GM18868 (cell line): ENCODE measurements around the gene CDC42BPA.
A peak's percentile ranks its signal among the peaks of the same experiment; 100 is the strongest.
"Not testable (repeated sequence)": the region's sequence is repeated elsewhere in the genome, so short reads cannot be mapped to it uniquely, and the experiment has no call there.

Source experiments
- ATAC-seq: cut with Tn5 transposase; IDR thresholded peaks from one replicate; pipeline ENCODE4 v1.9.1; 2021; ENCODE audit warnings: mild to moderate bottlenecking, moderate library complexity; ENCODE audit not compliant: unreplicated experiment

CDC42BPA gene

DNA sequence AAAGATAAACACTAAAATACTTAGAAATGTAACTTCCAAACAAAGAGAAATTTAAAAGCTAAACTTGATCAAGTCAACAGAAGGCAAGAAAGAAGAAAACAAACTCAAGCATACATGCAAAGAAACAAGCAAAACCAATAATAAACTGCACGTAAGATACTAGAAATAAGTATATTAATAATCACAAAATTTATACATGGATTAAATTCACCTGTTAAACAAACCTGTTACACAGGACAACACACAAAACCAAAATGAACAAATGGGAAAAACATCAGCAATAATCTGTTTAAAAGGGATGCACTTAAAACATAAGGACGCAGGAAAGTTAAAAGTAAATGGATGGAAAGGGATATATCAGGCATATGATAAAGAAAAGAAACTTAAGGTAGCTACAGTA is 165.8 kb downstream of the CDC42BPA start:
- no peak for ATAC-seq

DNA sequence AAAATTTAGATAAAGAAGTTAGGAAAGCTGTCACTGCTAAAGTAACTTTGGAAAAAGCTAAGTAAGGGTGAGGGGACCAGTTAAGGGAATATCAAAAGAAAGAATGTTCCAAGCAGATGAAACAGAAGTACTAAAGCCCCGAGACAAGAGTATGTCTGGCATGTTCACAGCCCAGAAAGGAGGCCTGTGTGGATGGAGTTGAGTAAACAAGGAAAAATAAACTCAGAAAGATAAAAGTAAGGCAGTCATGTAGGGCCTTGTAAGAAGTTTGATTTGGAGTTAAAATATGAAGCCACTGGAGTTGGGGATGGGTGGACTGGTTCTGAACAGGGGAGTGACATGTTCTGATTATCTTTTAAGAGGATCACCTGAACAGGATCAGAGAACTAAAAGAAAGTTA is 177.9 kb downstream of the CDC42BPA start:
- no peak for ATAC-seq

GRCh38 chr1:227136210-227136820 is 182.0 kb downstream of the CDC42BPA start:
- no peak for ATAC-seq

- ATAC-seq = no peak
These were observed 183.5 kb downstream of the CDC42BPA start for GRCh38 chr1:227134686-227135314.

GRCh38 chr1:227132695-227133094 is 185.6 kb downstream of the CDC42BPA start:
- ATAC-seq = not testable (repeated sequence)

- no peak for ATAC-seq
These were observed 187.1 kb downstream of the CDC42BPA start for GRCh38 chr1:227131193-227131592.

GRCh38 chr1:227127891-227128290 is 190.4 kb downstream of the CDC42BPA start:
- ATAC-seq = peak; percentile 84

GRCh38 chr1:227125929-227126545 is 192.3 kb downstream of the CDC42BPA start:
- no peak for ATAC-seq

DNA sequence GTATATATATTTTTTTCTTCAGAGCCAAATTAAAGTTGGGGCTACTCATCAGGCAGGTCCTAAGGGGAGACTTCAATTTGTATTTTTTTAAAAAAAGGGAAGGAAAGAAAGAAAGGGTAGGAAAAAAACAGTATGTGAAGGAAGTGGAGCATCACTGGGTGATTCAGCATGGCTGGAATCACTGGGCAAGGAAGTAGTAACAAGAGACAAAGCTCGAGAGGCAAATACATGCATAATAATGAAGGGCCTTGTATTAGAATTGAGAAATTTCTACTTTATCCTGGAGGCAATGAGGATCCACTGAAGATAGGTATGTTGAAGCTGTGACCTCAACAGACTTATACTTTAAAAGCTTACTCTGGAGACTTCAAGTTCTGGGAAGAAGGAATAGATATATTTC is 193.8 kb downstream of the CDC42BPA start:
- no peak for ATAC-seq

DNA sequence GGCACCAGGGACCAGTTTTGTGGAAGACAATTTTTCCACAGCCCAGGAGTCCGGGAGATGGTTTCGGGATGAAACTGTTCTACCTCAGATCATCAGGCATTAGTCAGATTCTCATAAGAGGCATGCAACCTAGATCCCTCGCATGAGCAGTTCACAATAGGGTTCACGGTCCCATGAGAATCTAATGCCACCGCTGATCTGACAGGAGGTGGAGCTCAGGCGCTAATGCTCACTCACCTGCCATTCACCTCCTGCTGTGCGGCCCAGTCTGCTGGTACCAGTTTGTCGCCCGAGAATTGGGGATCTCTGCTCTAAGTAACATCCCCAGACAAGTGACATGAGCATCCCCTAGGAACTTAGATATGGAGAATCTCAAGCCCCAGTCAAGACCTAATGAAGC is 197.5 kb downstream of the CDC42BPA start:
- ATAC-seq = no peak

- ATAC-seq = no peak
These were observed 205.8 kb downstream of the CDC42BPA start for GRCh38 chr1:227112538-227112937.

GRCh38 chr1:227111782-227112181 is 206.5 kb downstream of the CDC42BPA start:
- no peak for ATAC-seq

GRCh38 chr1:227105291-227105690 is 213.0 kb downstream of the CDC42BPA start:
- not testable (repeated sequence) for ATAC-seq

- no peak for ATAC-seq
These were observed 216.2 kb downstream of the CDC42BPA start for GRCh38 chr1:227102056-227102455.

DNA sequence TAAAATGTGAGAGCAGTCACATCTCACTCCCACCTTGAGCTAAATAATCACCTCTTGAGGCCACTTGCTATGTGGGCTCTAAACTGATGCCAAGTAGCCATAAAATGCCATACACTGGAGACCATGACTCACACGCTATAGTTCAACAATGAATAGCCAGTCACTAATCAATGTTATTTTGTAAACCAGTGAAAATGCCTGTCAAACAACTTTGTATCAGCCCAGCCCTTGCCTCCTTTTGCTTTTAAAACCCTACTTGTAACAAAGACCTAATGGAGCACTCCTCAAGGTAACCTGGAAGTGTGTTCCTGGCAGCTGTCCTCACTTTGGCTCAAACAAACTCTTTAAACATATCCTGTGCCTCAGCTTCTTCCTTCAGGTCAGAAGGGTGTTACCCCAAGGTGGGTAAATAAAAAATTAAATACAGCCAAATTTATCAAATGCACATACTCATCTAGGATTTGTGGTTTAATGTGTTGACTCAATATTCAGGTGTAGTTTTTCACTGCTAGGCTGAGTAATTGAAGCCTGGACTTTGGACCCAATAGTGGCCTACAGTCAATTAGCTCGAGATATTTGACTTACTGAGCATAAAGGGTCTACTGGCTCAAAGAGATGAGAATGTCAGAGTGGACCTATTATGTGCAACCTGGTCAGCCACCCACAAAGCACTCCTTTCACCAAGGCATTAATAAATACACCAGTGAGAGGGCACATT is 223.9 kb downstream of the CDC42BPA start:
- no peak for ATAC-seq

GRCh38 chr1:227093309-227093708 is 225.0 kb downstream of the CDC42BPA start:
- ATAC-seq = no peak

GRCh38 chr1:227092069-227092468 is 226.2 kb downstream of the CDC42BPA start:
- no peak for ATAC-seq

- no peak for ATAC-seq
These were observed 231.7 kb downstream of the CDC42BPA start for GRCh38 chr1:227086636-227087035.

DNA sequence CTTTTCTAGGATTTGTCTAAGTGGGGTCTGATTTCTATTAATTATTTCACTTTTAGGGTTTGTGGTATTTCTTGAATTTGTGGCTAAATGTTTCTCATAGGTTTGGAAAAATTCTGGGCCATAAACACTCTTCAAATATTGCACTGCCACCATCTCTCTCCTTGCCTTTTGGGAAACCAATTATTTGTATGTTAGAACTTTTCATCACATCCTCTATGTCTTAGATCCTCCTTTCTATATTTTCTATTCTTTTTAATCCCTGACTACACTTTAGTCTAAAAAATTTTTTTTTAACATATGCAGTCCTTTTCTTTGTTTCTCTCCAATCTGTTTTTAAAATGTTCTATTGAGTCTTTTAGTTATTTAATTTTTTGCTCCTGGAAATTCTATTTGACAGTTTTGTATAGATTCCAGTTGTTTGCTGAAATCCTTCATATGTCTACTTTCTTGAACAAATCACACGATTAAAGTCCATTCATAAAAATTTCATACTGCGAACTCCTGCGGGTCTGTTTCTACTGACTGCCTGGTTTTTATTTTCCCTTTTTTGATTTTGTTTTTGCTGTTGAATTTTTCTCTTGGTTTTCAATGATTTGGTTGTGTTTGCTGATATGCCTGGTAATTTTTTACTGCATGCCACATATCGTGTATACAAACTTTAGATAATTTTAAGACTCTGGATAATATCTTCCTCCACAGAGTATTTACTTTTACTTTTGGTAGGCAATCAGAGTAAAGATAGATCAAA is 235.1 kb downstream of the CDC42BPA start:
- no peak for ATAC-seq

- ATAC-seq = no peak
These were observed 240.5 kb downstream of the CDC42BPA start for GRCh38 chr1:227077783-227078182.

GRCh38 chr1:227073786-227074185 is 244.5 kb downstream of the CDC42BPA start:
- no peak for ATAC-seq
